Glomerular visceral epithelial cell (primary cell): ENCODE measurements around the gene SIAH2.

Experiments used
- DNase-seq: peaks from one replicate; pipeline ENCODE4 v3.0.0-alpha.2; 2016; ENCODE audit errors: extremely low spot score

The SIAH2 gene

DNA sequence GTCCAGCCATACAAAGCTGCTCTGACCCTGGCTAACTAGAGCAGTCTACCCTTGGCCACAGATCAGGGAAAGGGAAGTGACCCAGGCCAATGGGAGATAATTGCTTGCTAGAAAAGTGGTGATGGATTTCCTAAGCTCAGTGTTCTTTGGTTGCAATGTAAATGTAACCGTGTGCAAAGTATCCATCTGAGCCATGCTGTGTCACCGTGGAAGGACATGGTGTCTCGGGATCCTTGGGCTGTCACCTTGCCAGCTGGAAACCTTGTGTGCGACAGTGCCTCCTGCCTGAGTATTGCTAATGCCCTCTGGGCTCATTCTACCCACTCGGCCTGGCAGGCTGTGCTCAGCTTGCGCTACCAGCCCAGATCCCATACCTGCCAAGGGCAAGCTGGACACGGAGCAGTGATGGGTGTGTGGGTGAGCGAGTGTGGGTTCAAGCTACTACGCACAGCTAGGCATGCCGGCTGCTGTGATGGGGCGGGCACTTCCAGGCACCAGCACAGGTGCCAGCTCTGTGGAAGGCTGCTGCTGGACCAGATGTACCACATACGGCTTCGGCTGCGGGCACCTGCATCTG, 10.7 kb upstream of the SIAH2 start:
- DNase-seq: no peak

GRCh38 chr3:150771600-150771999, 8.6 kb upstream of the SIAH2 start:
- DNase-seq: no peak

DNA sequence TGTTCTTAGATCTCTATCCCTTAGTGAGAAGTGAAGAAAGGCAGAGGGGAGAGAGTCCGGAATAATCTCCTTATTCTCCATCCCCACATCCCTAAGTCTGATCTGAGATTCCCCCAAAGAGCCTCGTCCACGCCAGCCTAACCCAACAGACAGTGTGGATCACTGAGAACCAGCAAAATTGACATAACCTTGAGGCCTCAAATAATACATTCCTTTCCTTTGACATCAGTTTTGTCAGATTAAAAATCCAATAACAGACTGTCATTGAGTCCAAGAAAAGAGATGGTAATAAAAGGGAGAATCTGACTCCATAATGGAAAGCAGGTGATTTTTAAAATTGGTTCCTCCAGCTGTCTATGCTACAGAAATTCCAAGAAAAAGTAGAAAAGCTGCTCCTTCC, 7.7 kb upstream of the SIAH2 start:
- DNase-seq: no peak

DNA sequence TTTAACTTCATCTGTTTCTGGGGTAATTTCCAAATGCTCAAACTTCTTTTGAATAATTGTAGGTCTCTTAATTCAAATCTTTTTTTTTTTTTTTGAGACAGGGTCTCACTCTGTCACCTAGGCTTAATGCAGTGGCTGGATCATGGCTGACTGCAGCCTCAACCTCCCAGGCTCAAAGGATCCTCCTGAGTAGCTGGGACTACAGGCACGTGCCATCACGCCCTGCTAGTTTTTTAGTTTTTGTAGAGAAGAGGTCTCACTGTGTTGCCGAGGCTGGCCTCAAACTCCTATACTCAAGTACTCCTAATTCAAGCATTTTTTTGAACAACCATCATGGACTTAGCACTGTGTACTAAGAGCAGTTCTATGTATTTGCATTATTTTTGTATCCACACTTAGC, 3.8 kb upstream of the SIAH2 start:
- no peak for DNase-seq

DNA sequence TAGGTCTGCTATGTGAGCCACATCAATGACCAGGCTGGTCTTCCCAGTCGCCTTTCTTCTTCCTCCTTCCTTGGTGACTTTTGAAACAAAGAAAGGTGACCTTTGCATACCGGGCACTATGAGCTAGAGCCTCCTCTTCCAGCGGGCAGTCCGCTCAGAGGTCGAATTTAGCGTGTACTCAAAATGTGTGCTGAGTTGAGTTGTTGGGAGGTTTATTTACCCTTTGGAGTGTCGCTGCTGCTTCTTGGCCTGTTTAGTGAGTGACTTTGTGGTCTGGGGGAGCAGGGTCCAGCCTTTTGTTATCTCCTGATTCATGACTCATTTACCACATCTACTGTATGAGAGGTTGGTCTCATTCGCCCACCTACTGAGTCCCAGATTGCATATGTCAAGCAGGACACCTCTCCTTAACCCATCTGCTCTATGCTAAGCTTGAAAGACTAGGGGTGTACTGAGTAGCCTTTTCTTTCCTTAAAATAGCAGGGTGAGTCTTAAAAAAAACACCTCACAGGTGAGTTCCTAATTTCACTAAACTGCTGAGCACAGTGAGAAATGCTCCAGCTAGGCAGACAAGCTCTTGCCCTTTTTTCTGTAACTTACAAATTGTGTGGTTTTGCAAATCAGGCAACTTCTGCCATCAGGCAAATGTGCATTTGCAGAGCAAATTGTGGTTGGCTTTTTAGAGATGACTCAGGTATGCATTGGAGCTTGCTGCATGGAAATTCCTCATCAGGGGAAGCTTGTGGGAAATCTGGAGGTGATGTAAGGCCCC, 3.2 kb upstream of the SIAH2 start:
- DNase-seq: peak; percentile 66

- DNase-seq: no peak
Measured at GRCh38 chr3:150764967-150765366, 2.0 kb upstream of the SIAH2 start.

DNA sequence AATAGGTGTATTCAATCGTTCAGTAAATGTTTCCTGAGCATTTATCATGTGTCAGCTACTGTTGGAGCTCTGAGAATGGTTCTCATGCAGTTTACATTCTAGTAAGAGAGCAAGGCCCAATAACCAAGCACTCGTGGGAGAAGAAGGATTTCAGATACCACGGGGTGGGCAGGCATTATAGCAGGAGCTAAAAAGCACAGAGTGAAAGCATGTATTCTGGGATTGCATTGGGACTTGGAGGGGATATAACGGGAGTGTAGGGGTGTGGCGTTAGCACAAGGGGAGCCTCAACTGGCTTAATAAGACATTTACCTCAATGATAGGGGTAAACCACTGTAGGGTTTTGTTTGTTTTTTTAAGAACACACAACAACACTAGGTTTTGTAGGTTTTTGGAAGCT, 1.6 kb upstream of the SIAH2 start:
- no peak for DNase-seq

GRCh38 chr3:150763841-150764483, 993 bp upstream of the SIAH2 start:
- peak; percentile 65 for DNase-seq

GRCh38 chr3:150762662-150763121, 277 bp downstream of the SIAH2 start:
- no peak for DNase-seq

DNA sequence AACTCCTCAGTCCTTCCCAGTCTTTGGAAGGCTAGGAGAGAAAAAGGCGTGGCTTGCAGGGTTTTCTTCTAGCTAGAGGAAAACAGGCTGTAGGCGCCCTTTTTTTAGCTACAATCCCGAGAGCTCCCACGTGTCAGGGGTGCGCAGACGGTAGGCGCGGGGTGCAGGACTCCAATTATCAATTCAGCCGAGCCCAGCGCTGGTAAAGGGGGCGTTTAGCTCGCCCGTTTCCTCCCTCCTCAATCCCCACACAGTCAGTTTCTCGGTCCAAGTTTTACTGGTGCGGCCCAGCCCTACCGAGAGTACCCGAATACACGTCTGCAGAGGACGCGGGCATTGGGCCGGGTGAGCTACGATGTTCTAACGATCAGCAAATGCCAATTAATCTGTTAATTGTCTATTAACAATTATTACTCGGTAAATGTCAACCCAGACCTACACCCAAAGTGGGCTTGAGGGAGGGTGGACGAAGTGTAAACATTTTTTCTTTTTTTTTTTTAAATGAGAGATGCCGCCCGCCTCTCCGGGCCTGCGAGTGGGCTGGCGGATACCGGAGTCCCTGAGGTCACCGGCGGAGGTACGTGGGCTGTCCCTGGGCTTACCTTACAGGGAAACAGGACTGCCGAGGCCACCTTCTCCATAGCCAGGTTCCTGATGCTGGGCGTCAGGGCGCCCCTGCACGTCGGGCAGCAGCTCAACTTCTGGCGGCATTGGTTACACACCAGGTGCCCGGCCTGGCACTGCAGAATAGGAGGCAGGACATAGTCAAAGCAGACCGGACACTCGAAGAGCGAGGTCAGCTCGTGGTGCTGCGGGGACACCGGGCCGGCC, 923 bp downstream of the SIAH2 start:
- DNase-seq: peak; percentile 54

DNA sequence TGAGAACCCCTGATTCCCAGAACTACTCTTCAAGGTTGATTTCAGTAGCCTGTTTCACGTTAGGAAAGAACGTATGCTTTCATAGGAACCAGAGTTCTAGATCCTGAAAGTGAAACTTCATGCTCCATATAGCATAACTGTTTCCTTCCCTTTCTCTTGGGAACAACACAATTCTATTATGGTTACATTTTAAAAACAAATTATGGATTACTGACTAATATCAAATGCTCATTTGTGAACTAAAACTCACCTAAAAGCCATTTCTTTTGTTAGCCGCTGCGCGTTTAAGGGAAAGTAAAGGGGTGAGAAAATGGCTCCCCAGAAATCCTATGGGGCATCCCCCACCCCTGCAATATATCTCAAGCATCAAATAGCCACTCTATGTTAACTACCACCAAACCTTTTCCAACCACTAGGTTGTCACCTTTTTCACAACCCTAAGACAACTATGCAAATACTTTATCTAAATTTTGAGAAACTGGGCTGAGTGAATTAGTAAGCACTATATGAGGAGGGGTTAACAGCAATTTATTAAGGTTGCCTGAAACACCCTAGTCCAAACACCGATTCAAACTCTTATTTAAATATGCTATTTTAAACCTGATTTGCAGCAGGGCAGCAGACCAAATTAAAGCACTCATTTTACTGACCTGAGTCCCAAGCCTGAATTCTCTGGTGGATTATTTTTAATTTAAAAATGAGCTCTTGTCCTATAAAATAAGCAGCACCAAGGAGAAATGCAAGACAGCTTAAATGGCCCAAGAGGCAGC, 2.4 kb downstream of the SIAH2 start:
- DNase-seq: no peak

DNA sequence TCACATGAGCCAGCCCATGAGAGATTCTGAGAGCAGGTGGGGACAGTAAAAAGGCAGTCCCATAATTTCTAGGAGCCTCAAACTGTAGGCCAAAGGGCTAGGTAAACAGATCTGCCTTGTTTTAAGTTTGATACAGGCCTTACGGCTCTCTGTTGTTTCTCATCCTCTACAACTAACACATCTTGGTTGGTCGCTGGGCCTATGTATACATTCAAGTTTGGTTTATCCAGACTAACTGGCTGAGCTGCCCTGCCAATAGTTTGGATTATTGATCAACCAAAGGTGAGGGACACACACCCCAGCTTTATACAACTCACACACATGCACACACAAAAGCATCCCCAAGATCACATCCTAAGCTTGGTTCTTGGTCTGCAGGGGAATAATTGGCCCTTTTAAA, 3.0 kb downstream of the SIAH2 start:
- DNase-seq: no peak

DNA sequence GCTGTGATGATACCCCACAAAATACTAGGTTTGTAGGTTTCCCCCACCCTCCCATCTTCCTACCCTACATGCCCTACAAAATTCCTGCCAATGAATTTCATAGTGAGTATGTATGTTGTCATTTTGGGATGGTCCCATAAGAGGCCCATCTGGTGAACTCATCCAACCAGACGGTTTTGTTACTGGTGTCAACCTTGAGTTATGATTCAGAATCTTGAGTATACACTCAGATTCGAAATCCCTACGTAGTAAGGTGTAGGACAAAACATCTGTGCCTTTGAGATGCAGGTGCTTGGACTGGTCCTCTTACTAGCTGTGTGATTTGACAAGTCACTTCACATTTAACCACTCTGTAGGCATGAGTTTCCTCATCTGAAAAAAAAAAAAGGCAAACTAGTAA, 3.6 kb downstream of the SIAH2 start:
- no peak for DNase-seq

- no peak for DNase-seq
Measured at GRCh38 chr3:150757768-150758167, 5.2 kb downstream of the SIAH2 start.

DNA sequence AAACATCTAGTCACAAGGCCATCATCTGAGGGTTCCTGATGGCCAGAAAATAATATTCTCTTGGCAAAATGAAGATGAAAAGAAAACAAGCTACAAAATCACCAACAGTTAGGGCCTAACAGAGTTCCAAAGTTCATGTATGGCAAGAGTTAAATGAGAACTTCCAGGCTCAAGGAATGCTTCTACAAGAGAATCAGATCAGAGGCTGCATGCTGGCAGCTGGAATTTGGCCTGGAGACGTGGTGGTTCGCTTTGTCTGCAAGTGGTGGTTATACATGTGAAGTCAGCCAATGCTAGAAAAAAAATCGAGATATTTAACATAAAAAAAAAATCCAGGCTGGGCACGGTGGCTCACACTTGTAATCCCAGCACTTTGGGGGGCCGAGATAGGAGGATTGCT, 5.6 kb downstream of the SIAH2 start:
- no peak for DNase-seq

DNA sequence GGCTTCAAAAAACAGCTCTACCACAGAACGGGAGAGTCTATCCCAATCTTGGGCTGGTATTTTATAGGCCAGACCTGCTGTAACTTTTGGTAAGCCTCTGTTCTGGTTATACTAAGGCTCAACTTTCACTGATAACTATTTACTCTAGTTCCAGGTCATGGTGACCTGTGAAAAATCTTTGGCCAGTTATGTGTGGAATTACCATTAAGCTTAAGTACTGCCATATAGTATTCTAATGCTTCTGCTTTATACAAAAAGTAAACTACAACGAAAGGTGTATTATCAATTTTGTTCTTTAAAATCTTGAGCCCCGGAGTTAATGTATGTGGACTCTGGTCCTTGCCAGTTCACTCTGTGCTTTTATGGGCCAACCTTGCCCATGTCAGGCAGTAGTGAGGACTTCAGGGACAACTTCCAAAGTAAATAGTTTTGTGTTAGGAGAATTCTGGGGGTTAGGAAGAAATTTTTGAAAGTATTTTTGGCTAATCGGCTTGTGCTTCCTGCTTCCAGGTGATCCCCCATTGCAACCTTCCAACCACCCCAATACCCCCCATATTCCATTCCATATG, 6.4 kb downstream of the SIAH2 start:
- DNase-seq: no peak

- DNase-seq: no peak
Measured at GRCh38 chr3:150755902-150756301, 7.1 kb downstream of the SIAH2 start.

- DNase-seq: no peak
Measured at GRCh38 chr3:150754896-150755295, 8.1 kb downstream of the SIAH2 start.

DNA sequence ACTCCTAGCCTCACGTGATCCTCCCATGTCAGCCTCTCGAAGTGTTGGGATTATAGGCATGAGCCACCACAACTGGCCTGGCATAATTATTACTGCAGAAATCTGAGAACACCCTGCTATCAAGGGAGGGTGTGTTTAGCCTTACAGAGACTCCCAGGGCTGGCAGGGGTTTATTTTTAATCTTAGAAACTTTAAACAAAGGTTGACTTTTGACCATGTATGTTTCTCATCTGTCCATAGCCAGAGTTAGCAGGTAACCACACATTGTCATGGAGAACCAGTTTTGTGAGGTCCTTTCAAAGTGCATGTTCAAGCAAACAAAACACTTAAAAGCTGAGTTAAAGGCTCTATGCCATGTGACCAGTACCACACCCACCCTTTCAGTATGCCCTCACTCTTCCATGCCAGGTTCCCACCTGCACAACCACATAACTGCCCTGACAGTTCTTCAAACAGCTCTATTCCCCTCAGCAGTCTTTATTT, 11.1 kb downstream of the SIAH2 start:
- DNase-seq: no peak

DNA sequence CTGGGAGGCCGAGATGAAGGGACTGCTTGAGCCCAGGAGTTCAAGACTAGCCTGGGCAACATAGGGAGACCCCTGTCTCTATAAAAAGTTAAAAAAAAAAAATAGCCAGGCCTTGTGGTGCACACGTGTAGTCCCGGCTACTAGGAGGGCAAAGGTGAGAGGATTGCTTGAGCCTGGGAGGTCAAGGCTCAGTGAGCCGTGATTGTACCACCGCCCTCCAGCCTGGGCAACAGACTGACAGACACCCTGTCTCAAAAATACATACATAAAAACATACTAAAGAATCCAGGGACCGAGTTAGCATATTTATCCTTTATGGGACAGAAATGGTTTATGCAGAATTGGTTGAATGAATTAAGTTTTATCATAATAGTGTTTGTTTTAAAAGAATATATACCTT, 13.7 kb downstream of the SIAH2 start:
- DNase-seq: no peak

- no peak for DNase-seq
Measured at GRCh38 chr3:150748684-150749047, 14.3 kb downstream of the SIAH2 start.
